ENCODE results near the gene IFT22.
"Not testable (repeated sequence)": the region's sequence is repeated elsewhere in the genome, so short reads cannot be mapped to it uniquely, and the experiment has no call there.

IFT22 gene

GRCh38 chr7:101277155-101277554 lies 44.5 kb downstream of the IFT22 start:
- DNase-seq, result no peak

- DNase-seq, result no peak
Measured at GRCh38 chr7:101273206-101273605, 48.4 kb downstream of the IFT22 start.

GRCh38 chr7:101271021-101271420 lies 50.6 kb downstream of the IFT22 start:
- DNase-seq, result no peak

DNA sequence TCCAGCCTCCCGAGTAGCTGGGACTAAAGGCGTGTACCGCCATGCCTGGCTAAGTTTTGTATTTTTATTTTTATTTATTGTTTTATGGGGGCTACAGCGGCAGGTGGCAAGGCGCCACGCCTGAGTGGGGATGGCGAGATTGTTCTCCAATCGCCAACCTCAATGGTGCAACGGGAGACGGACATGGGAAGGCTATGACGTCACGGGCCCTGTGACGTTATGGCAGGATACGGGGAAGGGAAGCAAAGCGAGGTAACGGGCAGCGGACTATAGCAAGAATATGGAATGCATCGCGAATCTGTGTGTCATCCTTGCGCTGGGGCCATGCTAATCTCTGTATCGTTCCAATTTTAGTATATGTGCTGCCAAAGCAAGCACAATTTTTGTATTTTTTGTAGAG lies 51.9 kb downstream of the IFT22 start:
- no peak for DNase-seq

- DNase-seq, result no peak
Measured at GRCh38 chr7:101265622-101266516, 55.7 kb downstream of the IFT22 start.

- DNase-seq, result not testable (repeated sequence)
Measured at GRCh38 chr7:101264102-101264706, 57.4 kb downstream of the IFT22 start.
